ENCODE measurements around the gene S100B.

Gene S100B

DNA sequence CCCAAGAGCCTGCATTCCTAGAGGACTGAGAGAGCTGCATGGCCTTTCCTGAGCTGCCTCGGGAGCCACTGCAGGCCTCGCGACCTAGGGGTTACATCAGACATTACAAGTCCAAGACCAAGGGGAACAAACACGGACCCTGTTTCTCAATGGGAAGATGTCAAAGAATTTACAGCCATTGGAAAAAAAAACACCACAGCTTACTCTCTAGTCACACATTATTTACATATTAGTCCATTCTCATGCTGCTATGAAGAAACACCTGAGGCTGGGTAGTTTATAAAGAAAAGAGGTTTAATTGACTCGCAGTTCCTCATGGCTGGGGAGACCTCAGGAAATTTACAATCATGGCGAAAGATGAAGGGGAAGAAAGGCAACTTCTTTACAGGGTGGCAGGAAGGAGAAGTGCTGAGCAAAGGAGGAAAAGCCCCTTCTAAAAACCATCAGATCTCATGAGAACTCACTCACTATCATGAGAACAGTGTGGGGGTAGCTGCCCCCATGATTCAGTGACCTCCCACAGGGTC, 22.2 kb upstream of the S100B start:
- DNase-seq: no peak

DNA sequence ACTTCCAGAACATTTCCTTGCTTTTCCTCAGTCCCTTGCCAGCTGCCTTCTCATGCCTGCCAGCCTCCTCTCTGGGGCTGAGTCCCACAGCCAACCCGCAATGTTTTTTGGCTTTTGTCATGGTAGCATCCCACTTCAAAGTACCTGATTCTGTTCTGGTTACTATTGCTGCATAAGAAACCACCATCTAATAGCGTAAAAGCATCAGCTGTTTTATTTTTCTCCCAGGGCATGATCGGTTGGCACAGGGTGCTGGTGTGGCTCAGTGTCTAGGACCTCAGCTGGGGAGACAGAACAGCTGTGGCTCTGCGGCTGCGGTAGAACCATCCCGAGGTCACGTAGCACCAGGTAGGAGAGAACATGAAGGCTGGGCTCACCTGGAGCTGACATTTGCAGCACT, 21.7 kb upstream of the S100B start:
- no peak for DNase-seq

DNA sequence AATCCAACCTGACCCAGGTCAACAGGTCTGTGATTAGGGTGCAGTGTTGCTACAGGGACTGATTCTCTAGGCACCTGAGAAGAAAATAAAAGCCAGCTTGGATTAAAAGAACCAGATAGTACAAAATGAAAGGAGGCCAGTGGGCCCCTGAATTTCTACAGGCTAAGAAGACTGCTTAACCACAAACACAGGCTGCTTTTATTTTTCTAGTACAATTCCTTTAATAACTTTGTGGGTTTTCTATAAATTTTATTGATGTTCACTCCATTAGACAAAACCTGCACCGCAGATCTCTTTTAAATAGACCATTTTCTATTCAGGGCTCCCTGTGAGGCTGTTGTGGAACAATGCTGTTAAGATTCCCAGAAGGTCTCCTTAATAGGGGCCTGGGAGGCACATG, 20.9 kb upstream of the S100B start:
- DNase-seq: no peak

DNA sequence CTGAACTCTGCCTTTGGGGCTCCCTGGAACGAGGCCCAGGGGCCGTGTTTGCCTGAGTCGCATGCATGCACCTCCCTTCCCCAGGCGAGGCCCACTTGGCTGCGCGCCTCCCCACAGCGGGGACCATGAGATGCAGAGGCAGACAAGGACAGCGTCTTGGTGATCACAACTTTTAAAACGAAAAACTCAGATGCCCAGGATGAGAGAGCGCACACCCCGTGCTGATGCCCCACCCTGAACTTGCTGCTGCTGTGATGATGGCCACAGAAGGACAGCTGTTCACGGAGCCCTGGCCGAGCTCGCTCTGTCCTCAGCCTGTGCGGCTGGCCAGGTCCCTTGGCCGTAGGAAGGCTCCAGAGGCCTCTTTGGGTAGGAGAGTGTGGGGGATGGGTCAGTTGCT, 19.2 kb upstream of the S100B start:
- no peak for DNase-seq

DNA sequence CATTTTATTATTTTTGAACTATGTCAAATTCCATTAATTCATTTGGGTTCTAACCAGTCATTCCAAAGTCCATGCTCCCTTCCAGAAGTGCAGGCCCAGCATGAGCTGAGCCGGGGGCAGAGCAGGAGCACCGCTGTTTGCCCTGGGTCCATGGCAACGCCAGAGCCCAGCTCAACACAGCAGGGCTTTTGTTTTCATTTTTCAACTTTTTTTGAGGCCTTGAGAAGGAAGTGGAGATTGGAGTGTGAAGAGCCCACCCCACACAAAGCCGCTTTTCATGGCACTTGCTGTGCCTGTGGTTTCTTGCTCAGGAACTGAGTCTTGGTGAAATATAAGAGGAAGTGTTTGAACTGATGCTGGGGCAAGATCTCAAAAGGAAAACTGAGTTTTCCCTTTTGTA, 17.3 kb upstream of the S100B start:
- no peak for DNase-seq

GRCh38 chr21:46621457-46622182, 16.7 kb upstream of the S100B start:
- DNase-seq: no peak

- DNase-seq: no peak
Measured at GRCh38 chr21:46620846-46621245, 16.0 kb upstream of the S100B start.

DNA sequence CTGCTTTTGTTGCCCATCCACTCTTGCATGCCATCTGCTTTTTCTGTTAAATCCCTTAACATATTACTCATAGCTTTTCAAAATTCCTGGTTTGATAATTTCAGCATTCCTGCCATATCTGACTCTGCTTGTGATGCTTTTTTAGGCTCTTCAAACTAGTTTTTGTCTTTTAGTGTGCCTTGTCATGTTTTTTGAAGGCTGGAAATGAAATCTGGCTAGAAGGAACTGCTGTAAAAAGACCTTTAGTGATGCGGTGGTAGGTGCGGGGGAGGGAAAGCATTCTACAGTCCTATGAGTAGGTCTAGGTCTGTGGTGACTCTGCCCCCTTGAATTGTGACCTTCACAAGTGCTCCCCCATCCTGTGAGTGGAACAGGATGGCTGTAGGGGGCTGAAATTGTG, 15.0 kb upstream of the S100B start:
- no peak for DNase-seq

GRCh38 chr21:46618738-46619379, 14.0 kb upstream of the S100B start:
- DNase-seq: no peak

GRCh38 chr21:46617267-46618051, 12.6 kb upstream of the S100B start:
- no peak for DNase-seq

DNA sequence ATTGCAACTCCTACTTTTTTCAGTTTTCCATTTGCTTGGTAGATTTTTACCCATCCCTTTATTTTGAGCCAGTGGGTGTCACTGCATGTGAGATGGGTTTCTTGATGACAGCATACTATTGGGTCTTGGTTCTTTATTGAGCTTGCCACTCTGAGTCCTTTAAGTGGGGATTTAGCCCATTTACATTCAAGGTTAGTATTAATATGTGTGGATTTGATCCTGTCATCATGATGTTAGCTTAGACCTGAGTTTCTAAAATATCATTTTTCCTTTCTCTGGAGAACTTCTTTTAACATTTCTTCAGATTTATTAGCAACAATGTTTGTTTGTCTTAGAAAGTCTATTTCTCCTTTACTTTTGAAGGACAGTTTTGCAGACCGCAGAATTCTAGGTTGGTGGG, 11.8 kb upstream of the S100B start:
- DNase-seq: no peak

DNA sequence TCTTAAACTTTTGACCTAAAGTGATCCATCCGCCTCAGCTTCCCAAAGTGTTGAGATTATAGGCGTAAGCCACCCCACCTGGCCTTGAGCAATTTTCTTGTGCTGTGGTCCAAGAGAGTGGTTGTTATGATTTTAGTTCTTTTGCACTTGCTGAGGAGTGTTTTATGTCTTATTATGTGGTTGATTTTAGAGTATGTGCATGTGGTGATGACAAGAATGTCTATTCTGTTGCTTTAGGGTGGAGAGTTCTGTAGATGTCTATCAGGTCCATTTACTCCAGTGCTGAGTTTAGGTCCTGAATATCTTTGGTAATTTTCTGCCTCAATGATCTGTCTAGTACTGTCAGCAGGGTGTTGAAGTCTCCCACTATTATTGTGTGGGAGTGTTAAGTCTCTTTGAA, 11.2 kb upstream of the S100B start:
- no peak for DNase-seq

DNA sequence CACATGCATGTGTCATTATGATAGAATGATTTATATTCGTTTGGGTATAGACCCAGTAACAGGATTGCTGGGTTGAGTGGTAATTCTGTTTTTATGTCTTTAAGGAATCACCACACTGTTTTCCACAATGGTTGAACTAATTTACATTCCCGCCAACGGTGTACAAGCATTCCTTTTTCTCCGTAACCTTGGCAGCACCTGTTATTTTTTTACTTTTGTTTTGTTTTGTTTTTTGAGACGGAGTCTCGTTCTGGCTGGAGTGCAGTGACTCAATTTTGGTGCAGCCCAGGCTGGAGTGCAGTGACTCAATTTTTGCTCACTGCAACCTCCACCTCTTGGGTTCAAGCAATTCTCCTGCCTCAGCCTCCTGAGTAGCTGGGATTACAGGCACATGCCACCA, 8.5 kb upstream of the S100B start:
- DNase-seq: no peak

- no peak for DNase-seq
Measured at GRCh38 chr21:46610018-46610701, 5.3 kb upstream of the S100B start.

GRCh38 chr21:46608672-46609111, 3.8 kb upstream of the S100B start:
- DNase-seq: no peak

GRCh38 chr21:46607636-46608035, 2.8 kb upstream of the S100B start:
- DNase-seq: no peak

GRCh38 chr21:46606427-46606813, 1.5 kb upstream of the S100B start:
- DNase-seq: no peak

- no peak for DNase-seq
Measured at GRCh38 chr21:46605767-46606426, 1.0 kb upstream of the S100B start.

DNA sequence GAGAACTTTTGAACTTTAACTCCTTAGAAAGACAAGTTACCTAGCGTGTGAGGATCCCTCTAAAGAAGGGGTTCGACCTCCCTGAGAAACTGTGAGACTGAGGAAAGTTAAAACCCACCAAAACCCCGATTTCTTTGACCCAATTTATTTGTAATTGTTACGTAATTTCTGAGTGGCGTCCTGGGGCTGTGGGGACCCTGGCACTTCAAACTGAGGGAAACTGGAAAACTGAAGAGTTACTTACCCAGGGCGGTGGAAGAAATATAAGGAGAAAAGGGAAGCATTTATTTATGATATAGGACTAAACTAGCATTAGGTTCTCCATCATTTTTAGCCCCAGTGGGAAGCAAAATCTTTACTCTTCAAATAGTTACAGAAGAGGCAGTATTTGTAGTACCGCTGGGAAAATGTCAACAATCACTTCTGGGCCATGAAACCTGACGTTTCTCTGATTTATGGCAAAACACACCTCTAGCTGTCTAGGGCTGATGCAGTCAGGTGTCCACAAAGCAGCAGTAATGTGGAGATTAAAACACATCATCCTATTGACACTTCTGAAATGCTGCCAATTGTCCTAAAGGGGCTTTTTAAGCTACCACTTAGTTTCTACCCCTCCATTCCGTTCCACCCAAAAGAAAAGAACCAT, 430 bp downstream of the S100B start:
- no peak for DNase-seq

- no peak for DNase-seq
Measured at GRCh38 chr21:46603228-46603627, 1.7 kb downstream of the S100B start.

DNA sequence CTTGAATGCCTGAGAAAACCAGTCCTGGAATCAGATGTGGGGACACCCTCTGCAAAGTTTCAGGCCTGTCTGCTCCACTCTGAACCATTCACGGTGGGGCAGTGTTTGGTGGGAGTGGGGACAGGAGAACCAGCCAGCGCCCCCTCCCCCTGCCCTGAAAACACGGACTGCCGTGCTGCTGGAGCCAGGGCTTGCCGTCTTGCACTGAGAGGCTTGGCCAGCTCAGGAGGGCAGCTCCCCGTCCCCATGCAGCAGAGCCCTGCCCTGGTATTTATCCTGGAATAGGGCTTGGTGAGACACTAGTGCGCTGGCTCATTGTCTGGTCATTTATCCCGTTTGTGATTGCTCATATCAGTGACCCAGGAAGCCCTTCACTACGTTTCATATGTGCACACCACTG, 3.9 kb downstream of the S100B start:
- DNase-seq: no peak

GRCh38 chr21:46600305-46600704, 4.6 kb downstream of the S100B start:
- no peak for DNase-seq

Measured in DMS79 treated with DMSO at 0.1 percent for 48 hours (cell line).